ENCODE measurements around the gene IRF6. TPM values are rescaled to one million over a fixed set of nuclear protein-coding genes. Genes with fewer than 3 reads are reported as not detected.
A peak's percentile ranks its signal among the peaks of the same experiment; 100 is the strongest.

The IRF6 gene
- polyA plus RNA-seq, 1 of the 3 experiments (the other 2 are of a cell fraction), result 0.94 TPM

GRCh38 chr1:209835782-209836298 lies 29.9 kb upstream of the IRF6 start (continued):
- no peak for TF ChIP-seq IRF3 (IDR thresholded peaks at IDR 0.05; ENCODE audit: low read depth, low read length)

- Histone ChIP-seq H4K20me1 (ENCODE audit: insufficient read depth) (no peaks in the 10 kb centered on the region), H3F3A (replicated peaks; ENCODE audit: insufficient read depth) (peaks cover 65% of the 10 kb centered on the region), H3K27ac (ENCODE audit: low read depth in 2 of 2, low read length in 1 of 2) (peak overlapping the region in 1 of 2 experiments; percentile 98; a peak in 3 of 4 replicates), H3K4me1 (ENCODE audit: control insufficient read depth in 1 of 2, insufficient read depth in 2 of 2, low read depth in 1 of 2, low read length in 1 of 2) (peaks cover 2 to 52% of the 10 kb centered on the region in 2 experiments), H2AFZ (ENCODE audit: low read depth) (no peak overlapping the region), H3K9me3 (no peaks in the 10 kb centered on the region), H3K36me3 (replicated peaks in 1 of 2; ENCODE audit: control insufficient read depth in 1 of 2, insufficient read depth in 2 of 2, low read length in 1 of 2) (peaks cover 64 to 65% of the 10 kb centered on the region in 2 experiments), H3K27me3 (ENCODE audit: insufficient read depth) (no peaks in the 10 kb centered on the region), H3K79me2 (ENCODE audit: insufficient read depth) (peaks cover 59% of the 10 kb centered on the region), H3K4me3 (ENCODE audit: low read depth in 2 of 2, low read length in 1 of 2) (no peak overlapping the region), H3K4me2 (peak overlapping the region; percentile 49; the same call in 1 of the 2 replicates), H3K9me2 (no peaks in the 10 kb centered on the region), H3K9ac (peak overlapping the region; percentile 45; the same call in 1 of the 2 replicates)
- TF ChIP-seq JUND (IDR thresholded peaks at IDR 0.05) (peak; percentile 83), PBX3 (IDR thresholded peaks at IDR 0.05) (peak; percentile 95), FOSL2 (IDR thresholded peaks at IDR 0.05; ENCODE audit: borderline replicate concordance, low read depth) (peak; percentile 90; the same call in 1 of the 2 replicates), FOXM1 (IDR thresholded peaks at IDR 0.05; ENCODE audit: low read depth) (0 out of 2 replicates have a peak, but pooled peaks have one; percentile 44), RFX5 (IDR thresholded peaks at IDR 0.05; ENCODE audit: low read length) (no peak), RXRA (IDR thresholded peaks at IDR 0.05; ENCODE audit: borderline replicate concordance, low read depth) (0 out of 2 replicates have a peak, but pooled peaks have one; percentile 23), TCF12 (IDR thresholded peaks at IDR 0.05) (peak; percentile 90), REST (IDR thresholded peaks at IDR 0.05; ENCODE audit: low read depth, low read length) (no peak), POLR2AphosphoS5 (IDR thresholded peaks at IDR 0.05; ENCODE audit: low read depth, low read length) (peak; percentile 47; the same call in 1 of the 2 replicates), EP300 (IDR thresholded peaks at IDR 0.05; ENCODE audit: borderline replicate concordance in 1 of 2, low read depth in 1 of 2, low read length in 1 of 2) (peak in 1 of 2 experiments; percentile 89; a peak in 1 of 4 replicates), SMC3 (IDR thresholded peaks at IDR 0.05; ENCODE audit: low read depth, low read length) (no peak), ZBTB33 (IDR thresholded peaks at IDR 0.05; ENCODE audit: borderline replicate concordance, low read depth) (peak; percentile 39; the same call in 1 of the 2 replicates), NFIC (IDR thresholded peaks at IDR 0.05; ENCODE audit: borderline replicate concordance) (peak; percentile 78), TEAD4 (IDR thresholded peaks at IDR 0.05; ENCODE audit: borderline replicate concordance, insufficient read depth) (peak; percentile 71), MEF2A (IDR thresholded peaks at IDR 0.05; ENCODE audit: borderline replicate concordance, low read depth) (peak; percentile 92)
- DNase-seq, result no peak
- POLR2A ChIA-PET, result no interaction called here
- WGBS (ENCODE audit: low lambda C conversion rate), result 25% methylated on average over 1 of the region's 1 CpG
- CTCF ChIA-PET, result interaction anchor here (4.3 kb wide), 1 partner anchor 29 kb away, joined by 14 read pairs; no protein-coding TSS in a partner anchor
Measured at GRCh38 chr1:209831615-209832014, 25.7 kb upstream of the IRF6 start.
